Measurements from ENCODE around the gene ZNF507.

DNA sequence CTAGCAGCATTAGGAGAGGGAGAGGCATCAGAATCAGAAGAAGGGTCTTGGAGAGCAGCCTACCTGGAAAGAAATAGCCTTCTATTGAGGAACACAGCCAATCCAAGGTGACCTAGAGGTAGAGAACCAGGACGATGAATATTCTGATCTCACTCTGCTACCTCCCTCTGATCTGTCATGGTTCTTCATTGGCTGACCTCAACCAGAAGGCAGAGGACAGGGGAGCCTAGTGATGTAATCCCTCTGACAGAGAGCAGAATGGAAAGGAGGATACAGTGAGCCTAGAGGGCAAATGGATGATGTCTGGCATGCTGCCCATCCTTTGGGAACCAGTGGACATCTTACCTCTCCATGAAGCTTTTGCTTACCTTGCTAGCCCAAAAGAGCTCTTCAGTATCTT, 3.6 kb downstream of the ZNF507 start:
- TF ChIP-seq, protein P1, sequence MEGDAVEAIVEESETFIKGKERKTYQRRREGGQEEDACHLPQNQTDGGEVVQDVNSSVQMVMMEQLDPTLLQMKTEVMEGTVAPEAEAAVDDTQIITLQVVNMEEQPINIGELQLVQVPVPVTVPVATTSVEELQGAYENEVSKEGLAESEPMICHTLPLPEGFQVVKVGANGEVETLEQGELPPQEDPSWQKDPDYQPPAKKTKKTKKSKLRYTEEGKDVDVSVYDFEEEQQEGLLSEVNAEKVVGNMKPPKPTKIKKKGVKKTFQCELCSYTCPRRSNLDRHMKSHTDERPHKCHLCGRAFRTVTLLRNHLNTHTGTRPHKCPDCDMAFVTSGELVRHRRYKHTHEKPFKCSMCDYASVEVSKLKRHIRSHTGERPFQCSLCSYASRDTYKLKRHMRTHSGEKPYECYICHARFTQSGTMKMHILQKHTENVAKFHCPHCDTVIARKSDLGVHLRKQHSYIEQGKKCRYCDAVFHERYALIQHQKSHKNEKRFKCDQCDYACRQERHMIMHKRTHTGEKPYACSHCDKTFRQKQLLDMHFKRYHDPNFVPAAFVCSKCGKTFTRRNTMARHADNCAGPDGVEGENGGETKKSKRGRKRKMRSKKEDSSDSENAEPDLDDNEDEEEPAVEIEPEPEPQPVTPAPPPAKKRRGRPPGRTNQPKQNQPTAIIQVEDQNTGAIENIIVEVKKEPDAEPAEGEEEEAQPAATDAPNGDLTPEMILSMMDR (IDR thresholded peaks at IDR 0.05): no peak
- no peak for TF ChIP-seq POLR2A (IDR thresholded peaks at IDR 0.05; ENCODE audit: low read depth)

All from esophagus muscularis mucosa (tissue), 3 donors.